Panc1 (cell line): ENCODE data around the gene SCNM1. TPM values are rescaled to one million over a fixed set of nuclear protein-coding genes. Genes with fewer than 3 reads are reported as not detected.

Experiments used
- ATAC-seq: fragments of 200-7000 bp; cut with Tn5 transposase; 2 replicates; pipeline ENCODE4 v1.9.1; 2020; ENCODE audit warnings: mild to moderate bottlenecking, moderate library complexity
- BruUV-seq: library from RNA; stranded (reverse); fragments of 400-500 nt; replicated peaks from 2 replicates; lab custom pipeline; 2021; lab: Mats Ljungman, UMichigan
- CTCF ChIA-PET: fragments of 300-600 bp; sonication (Branson Sonifier 250); formaldehyde crosslinking; loops from one replicate; lab custom pipeline; 2022; ENCODE audit warnings: antibody characterized with exemption; lab: Charles Lee
- POLR2A ChIA-PET: fragments of 300-600 bp; sonication (Branson Sonifier 250); formaldehyde crosslinking; loops from one replicate; lab custom pipeline; 2022; ENCODE audit warnings: antibody characterized with exemption; lab: Charles Lee
- DNase-seq: peaks from one replicate; pipeline ENCODE4 v3.0.0-alpha.2; 2010; ENCODE audit warnings: low read depth, low spot score
- H3K27ac ChIP-seq: 2 replicates; pipeline ENCODE4 v1.5.1; 2011; ENCODE audit warnings: mild to moderate bottlenecking, low read length, inconsistent platforms
- H3K27me3 ChIP-seq: fragments of 200-500 bp; sonication (Bioruptor generic); 2 replicates; pipeline ENCODE4 v1.6.0; 2014; ENCODE audit warnings: low read length, inconsistent platforms; ENCODE audit not compliant: control insufficient read depth, insufficient read depth
- H3K36me3 ChIP-seq: fragments of 200-500 bp; sonication (Bioruptor generic); 2 replicates; pipeline ENCODE4 v1.5.1; 2014; ENCODE audit warnings: inconsistent platforms, mild to moderate bottlenecking, low read length, moderate library complexity; ENCODE audit not compliant: control insufficient read depth, insufficient read depth
- H3K4me1 ChIP-seq: 2 replicates; pipeline ENCODE4 v1.5.1; 2011; ENCODE audit warnings: inconsistent platforms, mild to moderate bottlenecking, low read length, moderate library complexity; ENCODE audit not compliant: control insufficient read depth, insufficient read depth
- H3K4me3 ChIP-seq, 2 experiments: 2 replicates each; pipeline ENCODE4 v1.5.1; 2011 to 2012; ENCODE audit warnings: low read depth in 2 of 2, low read length in 2 of 2, mild to moderate bottlenecking in 2 of 2, inconsistent platforms in 1 of 2, moderate library complexity in 1 of 2
- H3K9me3 ChIP-seq: fragments of 200-500 bp; sonication (Bioruptor generic); 2 replicates; pipeline ENCODE4 v1.5.1; 2014; ENCODE audit warnings: low read depth, mild to moderate bottlenecking, inconsistent platforms, low read length, moderate library complexity; ENCODE audit not compliant: control insufficient read depth, insufficient read depth
- POLR2AphosphoS5 ChIP-seq: IDR thresholded peaks from 2 replicates; pipeline ENCODE4 v1.6.1; 2012; ENCODE audit warnings: mild to moderate bottlenecking, low read depth, low read length, moderate library complexity
- SIN3A ChIP-seq: IDR thresholded peaks from 2 replicates; pipeline ENCODE4 v1.6.1; 2012; ENCODE audit warnings: low read depth, mild to moderate bottlenecking, low read length, moderate library complexity, borderline replicate concordance; ENCODE audit not compliant: insufficient read depth
- TCF7L2 ChIP-seq: IDR thresholded peaks from 2 replicates; pipeline ENCODE4 v1.6.1; 2011; ENCODE audit warnings: mild to moderate bottlenecking, low read depth, low read length, inconsistent platforms
- in situ Hi-C: cut with HindIII; loops from 2 replicates; pipeline ENCODE4 v1.10.0; 2016; ENCODE audit warnings: low sequenced_read_pairs, low pct_unique_long_range_greater_than_20kb
- intact Hi-C: fragments of 100-400 bp; cut with micrococcal nuclease; formaldehyde crosslinking; loops from one replicate; pipeline ENCODE4 v1.10.0; 2022; ENCODE audit not compliant: unreplicated experiment
- total RNA-seq: library from RNA; stranded (reverse); gene quantifications from one replicate; pipeline ENCODE4 v1.2.1, GENCODE V29; 2021; ENCODE audit not compliant: unreplicated experiment
- TF ChIP-seq, protein P1 (sequence below): fragments of 450-650 bp; IDR thresholded peaks from 2 replicates; pipeline ENCODE4 v1.5.1; 2017; ENCODE audit warnings: mild to moderate bottlenecking
- TF ChIP-seq, protein P2 (sequence below), 2 experiments: IDR thresholded peaks; 2 replicates each; pipeline ENCODE4 v1.6.1; 2011 to 2012; ENCODE audit warnings: low read depth in 2 of 2, control low read depth in 1 of 2, low read length in 1 of 2, mild to moderate bottlenecking in 1 of 2, moderate library complexity in 1 of 2; ENCODE audit not compliant: insufficient read depth in 1 of 2

SCNM1 gene
- total RNA-seq, 1 experiment from 2014 or later = 36.5 TPM

DNA sequence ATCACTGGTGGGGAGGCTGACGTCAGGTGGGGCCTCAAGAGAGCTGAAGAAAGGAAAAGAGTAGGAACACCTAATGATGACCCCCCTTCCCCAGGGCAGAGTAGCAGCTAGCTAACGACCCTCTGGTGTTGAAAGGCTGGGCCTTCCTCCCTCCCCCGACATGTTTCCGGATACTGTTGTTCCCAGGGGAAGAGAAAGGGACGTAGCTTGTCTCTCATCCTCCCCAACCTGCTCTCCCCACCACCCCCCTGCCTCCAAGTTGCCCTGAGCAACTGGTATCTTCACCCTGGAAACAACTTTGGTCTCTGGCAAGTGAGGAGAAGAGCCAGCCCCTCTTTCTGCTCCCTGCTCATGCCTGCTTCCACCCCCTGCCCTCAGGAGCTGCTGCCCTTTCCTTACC, 22.0 kb upstream of the SCNM1 start:
- TF ChIP-seq TCF7L2 (no peak), SIN3A (no peak), POLR2AphosphoS5 (no peak)
- TF ChIP-seq, protein P1, sequence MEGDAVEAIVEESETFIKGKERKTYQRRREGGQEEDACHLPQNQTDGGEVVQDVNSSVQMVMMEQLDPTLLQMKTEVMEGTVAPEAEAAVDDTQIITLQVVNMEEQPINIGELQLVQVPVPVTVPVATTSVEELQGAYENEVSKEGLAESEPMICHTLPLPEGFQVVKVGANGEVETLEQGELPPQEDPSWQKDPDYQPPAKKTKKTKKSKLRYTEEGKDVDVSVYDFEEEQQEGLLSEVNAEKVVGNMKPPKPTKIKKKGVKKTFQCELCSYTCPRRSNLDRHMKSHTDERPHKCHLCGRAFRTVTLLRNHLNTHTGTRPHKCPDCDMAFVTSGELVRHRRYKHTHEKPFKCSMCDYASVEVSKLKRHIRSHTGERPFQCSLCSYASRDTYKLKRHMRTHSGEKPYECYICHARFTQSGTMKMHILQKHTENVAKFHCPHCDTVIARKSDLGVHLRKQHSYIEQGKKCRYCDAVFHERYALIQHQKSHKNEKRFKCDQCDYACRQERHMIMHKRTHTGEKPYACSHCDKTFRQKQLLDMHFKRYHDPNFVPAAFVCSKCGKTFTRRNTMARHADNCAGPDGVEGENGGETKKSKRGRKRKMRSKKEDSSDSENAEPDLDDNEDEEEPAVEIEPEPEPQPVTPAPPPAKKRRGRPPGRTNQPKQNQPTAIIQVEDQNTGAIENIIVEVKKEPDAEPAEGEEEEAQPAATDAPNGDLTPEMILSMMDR = no peak
- TF ChIP-seq, protein P2, sequence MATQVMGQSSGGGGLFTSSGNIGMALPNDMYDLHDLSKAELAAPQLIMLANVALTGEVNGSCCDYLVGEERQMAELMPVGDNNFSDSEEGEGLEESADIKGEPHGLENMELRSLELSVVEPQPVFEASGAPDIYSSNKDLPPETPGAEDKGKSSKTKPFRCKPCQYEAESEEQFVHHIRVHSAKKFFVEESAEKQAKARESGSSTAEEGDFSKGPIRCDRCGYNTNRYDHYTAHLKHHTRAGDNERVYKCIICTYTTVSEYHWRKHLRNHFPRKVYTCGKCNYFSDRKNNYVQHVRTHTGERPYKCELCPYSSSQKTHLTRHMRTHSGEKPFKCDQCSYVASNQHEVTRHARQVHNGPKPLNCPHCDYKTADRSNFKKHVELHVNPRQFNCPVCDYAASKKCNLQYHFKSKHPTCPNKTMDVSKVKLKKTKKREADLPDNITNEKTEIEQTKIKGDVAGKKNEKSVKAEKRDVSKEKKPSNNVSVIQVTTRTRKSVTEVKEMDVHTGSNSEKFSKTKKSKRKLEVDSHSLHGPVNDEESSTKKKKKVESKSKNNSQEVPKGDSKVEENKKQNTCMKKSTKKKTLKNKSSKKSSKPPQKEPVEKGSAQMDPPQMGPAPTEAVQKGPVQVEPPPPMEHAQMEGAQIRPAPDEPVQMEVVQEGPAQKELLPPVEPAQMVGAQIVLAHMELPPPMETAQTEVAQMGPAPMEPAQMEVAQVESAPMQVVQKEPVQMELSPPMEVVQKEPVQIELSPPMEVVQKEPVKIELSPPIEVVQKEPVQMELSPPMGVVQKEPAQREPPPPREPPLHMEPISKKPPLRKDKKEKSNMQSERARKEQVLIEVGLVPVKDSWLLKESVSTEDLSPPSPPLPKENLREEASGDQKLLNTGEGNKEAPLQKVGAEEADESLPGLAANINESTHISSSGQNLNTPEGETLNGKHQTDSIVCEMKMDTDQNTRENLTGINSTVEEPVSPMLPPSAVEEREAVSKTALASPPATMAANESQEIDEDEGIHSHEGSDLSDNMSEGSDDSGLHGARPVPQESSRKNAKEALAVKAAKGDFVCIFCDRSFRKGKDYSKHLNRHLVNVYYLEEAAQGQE (IDR thresholded peaks at IDR 0.05; ENCODE audit: insufficient read depth in 1 of 2, low read depth in 2 of 2, low read length in 1 of 2) = no peak
- H3K36me3 ChIP-seq = no peaks in the 10 kb centered on the region
- peaks cover 7% of the 10 kb centered on the region; the same call in 1 of the 2 replicates for H3K4me1 ChIP-seq
- H3K27me3 ChIP-seq = no peaks in the 10 kb centered on the region
- no peak overlapping the region for H3K27ac ChIP-seq
- no peak for DNase-seq
- in situ Hi-C loops (no loop called here), intact Hi-C loops (no loop called here)
- CTCF ChIA-PET = interaction anchor here (1.1 kb wide), 1 partner anchor 44 kb away, joined by 4 read pairs; no protein-coding TSS in a partner anchor
- no peak for ATAC-seq
- H3K9me3 ChIP-seq = no peaks in the 10 kb centered on the region
- no TSS peak for BruUV-seq
- POLR2A ChIA-PET = no interaction called here
- H3K4me3 ChIP-seq = no peak overlapping the region

- H3K27ac ChIP-seq = no peak overlapping the region
- no peak overlapping the region for H3K4me3 ChIP-seq
- H3K27me3 ChIP-seq = no peaks in the 10 kb centered on the region
- POLR2A ChIA-PET = no interaction called here
- ATAC-seq (no peak), DNase-seq (no peak)
- in situ Hi-C loops (no loop called here), intact Hi-C loops (no loop called here)
- H3K9me3 ChIP-seq = no peaks in the 10 kb centered on the region
- no TSS peak for BruUV-seq
- CTCF ChIA-PET = interaction anchor here (0.6 to 0.9 kb wide), 2 partner anchors 45 to 59 kb away, joined by 6 to 9 read pairs; no protein-coding TSS in a partner anchor
- peaks cover 7% of the 10 kb centered on the region; the same call in 1 of the 2 replicates for H3K4me1 ChIP-seq
- no peaks in the 10 kb centered on the region for H3K36me3 ChIP-seq
- TF ChIP-seq POLR2AphosphoS5 = no peak
- no peak for TF ChIP-seq TCF7L2
- TF ChIP-seq, protein P1 = no peak
- no peak for TF ChIP-seq SIN3A
- TF ChIP-seq, protein P2 (IDR thresholded peaks at IDR 0.05; ENCODE audit: insufficient read depth in 1 of 2, low read depth in 2 of 2, low read length in 1 of 2) = no peak
Observed at GRCh38 chr1:151144474-151145303, 21.3 kb upstream of the SCNM1 start.
